HEK293T (cell line): ENCODE measurements around the gene EPG5.

Source experiments
- BHLHE40 ChIP-seq: fragments of 450-650 bp; IDR thresholded peaks from 2 replicates; pipeline ENCODE4 v1.6.1; 2016; ENCODE audit warnings: mild to moderate bottlenecking, moderate library complexity, borderline replicate concordance
- FOXK2 ChIP-seq: fragments of 450-650 bp; IDR thresholded peaks from 2 replicates; pipeline ENCODE4 v1.6.1; 2016; ENCODE audit warnings: mild to moderate bottlenecking
- NFRKB ChIP-seq: fragments of 450-650 bp; IDR thresholded peaks from 2 replicates; pipeline ENCODE4 v1.6.1; 2016; ENCODE audit warnings: mild to moderate bottlenecking, moderate library complexity
- SP1 ChIP-seq: fragments of 450-650 bp; IDR thresholded peaks from 2 replicates; pipeline ENCODE4 v1.6.1; 2017
- ZNF384 ChIP-seq: fragments of 450-650 bp; IDR thresholded peaks from 2 replicates; pipeline ENCODE4 v1.6.1; 2016

GRCh38 chr18:45890606-45891005, 76.5 kb downstream of the EPG5 start:
- TF ChIP-seq BHLHE40 (no peak), FOXK2 (no peak), NFRKB (no peak), SP1 (no peak), ZNF384 (no peak)
